ENCODE data around the gene THRAP3.

THRAP3 gene

GRCh38 chr1:36303650-36304360, 79.6 kb downstream of the THRAP3 start:
- DNase-seq: no peak

GRCh38 chr1:36304521-36304920, 80.3 kb downstream of the THRAP3 start:
- no peak for DNase-seq

DNA sequence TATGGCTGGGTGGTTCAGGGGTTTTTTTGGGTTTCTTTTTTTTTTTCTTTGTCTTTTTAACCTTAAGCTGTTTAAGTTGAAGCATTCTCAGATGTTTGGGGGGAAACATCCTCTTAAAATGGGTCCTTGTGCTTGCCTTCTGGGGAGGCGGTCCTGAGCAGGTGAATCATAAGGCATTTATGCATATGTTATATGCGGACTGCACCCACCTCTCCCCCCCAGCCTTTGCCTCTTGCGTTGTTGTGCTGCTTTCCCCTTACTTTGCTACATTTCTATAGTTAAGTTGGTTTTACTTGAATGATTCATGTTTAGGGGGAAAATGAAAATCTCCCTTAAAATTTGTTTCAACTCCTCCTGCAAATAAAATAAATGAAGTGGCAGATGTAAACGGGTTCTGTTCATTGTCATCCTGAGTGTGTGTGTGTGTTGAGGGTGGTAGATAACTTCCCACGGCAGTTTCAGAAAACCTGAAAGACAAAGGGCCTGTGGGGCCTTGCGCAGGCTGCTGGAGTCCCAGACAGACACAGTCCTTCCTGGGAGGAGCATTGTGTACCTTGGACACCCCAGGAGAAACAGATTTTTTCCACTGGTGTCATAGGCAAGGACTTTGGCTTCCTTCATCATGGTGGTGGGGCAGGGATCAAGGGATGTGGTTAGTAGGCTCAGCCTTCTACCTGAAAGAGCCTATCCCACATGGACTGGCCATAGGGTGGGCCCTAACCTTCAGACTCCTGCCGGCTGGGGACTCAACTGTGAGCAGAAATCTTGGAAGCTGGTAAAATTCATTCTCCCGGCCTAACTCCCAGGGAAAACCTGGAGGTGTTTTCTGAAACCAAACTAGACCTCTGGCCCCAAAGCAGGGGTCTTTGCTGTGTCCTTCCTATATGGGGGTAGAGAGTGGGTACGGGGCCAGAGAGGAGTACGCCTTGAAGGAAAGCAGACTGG, 81.0 kb downstream of the THRAP3 start:
- no peak for DNase-seq

- no peak for DNase-seq
Measured at GRCh38 chr1:36305915-36306209, 81.6 kb downstream of the THRAP3 start.

DNA sequence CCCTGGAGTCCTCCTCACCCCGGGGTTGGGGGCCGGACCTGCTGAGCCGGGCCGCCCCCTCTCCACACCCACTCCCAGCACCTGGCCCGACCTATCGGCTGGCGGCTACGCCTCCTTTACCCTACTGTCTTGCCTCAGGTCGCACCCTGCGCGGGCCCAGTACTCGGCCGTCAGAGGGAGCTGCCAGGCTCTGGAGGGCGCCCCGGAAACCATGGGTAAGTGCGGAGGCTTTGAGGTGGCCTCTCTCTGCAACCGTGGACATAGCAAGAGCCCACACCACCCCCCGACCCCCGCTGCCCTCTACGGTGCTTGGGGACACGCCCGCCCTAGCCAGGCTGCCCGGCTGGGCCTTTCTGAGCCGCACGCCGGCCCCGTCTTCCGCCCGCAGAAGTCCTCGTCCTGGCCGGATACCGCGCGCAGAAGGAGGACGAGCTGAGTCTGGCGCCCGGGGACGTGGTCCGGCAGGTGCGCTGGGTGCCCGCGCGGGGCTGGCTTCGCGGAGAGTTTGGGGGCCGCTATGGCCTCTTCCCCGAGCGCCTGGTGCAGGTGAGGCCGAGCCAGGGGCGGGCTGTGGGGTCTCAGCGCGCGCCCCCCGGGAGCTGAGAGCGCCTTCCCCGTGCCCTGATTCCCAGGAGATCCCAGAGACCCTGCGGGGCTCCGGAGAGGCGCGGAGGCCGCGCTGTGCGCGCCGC, 82.1 kb downstream of the THRAP3 start, which contains the start of gene SH3D21:
Gene SH3D21, plus strand, starts transcription at position 159 of the 692 bp plus-strand sequence. Its CDS starts 53 bp downstream, at position 212.
- peak in 1 of 4 experiments; percentile 46 for DNase-seq

DNA sequence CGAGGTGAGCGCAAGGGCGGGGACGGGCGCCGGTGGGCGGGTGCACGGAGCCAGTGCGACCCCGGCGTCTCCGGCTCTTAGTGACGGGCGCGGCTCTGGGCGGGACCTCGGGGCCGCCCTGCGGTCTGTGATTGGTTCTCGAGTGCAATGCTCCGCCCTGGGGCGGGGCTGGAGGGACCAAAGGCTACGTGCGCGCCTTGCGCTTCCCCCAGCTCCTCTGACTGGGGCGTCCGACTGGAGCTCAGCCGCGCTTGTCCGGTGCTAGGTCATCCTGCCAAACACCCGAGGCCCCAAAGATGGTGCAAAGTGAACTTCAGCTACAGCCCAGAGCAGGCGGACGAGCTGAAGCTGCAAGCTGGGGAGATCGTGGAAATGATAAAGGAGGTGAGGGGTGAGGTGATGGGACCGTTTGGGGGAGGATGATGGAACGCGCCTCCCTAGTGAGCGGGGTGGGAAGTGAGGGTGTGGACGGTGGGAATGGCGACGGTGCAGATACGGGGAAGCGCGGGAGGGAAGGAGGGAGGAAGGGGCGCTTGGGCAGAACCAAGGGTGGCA, 82.7 kb downstream of the THRAP3 start:
- peak; percentile 70 to 91 (median 76) for DNase-seq

DNA sequence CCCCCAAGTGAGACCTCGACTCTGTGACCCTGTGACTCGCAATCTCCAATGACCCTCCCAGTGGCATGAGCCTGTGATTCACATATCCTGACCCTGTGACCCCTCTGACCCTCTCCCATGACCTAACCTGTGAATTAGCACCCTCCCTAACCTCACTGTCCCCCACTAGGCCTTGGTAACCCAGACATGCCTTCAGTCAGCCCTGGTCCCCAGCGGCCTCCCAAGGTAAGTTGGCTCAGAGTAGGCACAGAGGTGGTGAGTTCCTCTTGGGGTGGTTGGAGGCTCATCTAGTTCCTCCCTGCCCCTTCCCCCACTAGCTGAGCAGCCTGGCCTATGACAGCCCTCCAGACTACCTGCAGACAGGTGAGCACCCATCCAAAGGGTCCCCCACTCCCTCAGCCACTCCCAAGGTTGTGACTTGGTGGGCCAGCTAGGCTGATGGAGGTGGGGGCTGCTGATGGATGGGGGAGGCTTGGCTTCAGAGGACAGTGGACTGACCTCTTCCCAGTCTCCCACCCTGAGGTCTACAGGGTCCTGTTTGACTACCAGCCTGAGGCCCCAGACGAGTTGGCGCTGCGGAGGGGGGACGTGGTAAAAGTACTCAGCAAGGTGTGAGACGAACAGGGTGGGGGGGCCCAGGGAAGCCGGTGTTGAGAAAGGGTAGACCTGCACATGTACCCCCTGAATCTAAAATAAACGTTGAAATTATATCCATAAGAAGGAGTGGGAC, 83.5 kb downstream of the THRAP3 start:
- DNase-seq: no peak

GRCh38 chr1:36309397-36309796, 85.2 kb downstream of the THRAP3 start:
- no peak for DNase-seq

DNA sequence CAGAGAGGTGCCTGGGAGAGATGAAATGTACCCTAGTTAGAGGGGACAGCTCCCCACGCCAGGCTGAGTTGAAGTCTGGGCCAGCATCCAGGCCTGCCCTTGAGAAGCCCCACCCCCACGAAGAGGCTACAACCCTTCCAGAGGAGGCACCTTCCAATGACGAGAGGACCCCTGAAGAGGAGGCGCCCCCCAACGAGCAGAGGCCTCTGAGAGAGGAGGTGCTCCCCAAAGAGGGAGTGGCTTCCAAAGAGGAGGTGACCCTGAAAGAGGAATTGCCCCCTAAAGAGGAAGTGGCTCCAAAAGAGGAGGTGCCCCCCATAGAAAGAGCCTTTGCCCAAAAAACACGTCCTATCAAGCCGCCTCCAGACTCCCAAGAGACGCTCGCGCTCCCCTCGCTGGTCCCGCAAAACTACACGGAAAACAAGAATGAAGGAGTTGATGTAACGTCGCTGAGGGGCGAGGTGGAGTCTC, 96.1 kb downstream of the THRAP3 start:
- DNase-seq: no peak

DNA sequence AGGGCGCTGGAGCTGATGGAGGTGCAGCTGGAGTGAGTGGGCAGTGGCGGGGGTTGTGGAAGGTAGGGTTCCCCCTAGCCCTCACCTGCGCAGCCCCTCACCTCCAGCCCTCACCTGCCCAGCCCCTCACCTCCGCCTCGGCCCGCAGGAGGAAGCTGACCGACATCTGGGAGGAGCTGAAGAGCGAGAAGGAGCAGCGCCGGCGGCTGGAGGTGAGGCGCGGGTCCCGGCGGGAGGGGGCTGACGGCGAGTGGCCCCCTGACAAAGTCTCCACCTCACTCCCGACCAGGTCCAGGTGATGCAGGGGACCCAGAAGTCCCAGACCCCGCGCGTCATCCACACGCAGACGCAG, 96.5 kb downstream of the THRAP3 start:
- no peak for DNase-seq

GRCh38 chr1:36321119-36321951, 97.1 kb downstream of the THRAP3 start:
- peak in 1 of 4 experiments; percentile 14 for DNase-seq

DNA sequence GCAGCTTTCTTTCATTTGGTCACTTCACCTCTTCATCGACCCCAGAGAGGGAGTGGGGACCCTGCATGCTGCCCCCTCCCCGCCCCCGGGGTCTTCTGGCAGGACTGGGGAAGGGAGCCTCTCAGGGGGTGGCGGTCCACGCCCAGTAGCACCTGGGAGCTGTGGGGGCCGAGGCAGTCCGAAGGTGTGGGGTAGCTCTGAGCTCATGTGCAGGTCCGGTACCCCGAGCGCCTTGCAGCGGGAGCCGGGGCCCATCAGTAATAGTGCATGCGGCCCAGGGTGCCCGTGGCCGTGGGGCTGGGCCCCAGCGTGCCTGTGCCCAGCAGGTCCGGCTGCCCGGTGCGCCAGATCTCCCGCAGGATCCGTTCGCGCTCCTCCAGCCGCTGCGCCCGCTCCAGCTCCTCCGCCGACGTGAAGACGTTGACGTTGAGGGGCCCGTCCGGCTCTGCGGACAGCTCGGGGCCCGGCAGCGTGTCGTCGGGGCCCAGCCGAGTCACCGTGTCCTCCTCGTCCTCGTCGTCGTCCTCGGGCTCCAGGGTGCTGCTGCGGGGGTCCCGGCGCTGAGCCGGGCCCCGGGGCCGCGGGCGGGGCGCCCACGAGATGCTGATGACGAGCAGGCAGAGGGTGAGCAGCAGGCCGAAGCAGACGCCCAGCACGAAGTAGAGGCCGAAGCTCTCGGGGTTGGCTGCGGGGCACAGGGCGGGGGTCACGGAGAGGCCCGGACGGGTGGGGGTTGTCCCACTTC, 98.0 kb downstream of the THRAP3 start:
- DNase-seq: no peak

GRCh38 chr1:36322786-36323635, 98.8 kb downstream of the THRAP3 start:
- no peak for DNase-seq

DNA sequence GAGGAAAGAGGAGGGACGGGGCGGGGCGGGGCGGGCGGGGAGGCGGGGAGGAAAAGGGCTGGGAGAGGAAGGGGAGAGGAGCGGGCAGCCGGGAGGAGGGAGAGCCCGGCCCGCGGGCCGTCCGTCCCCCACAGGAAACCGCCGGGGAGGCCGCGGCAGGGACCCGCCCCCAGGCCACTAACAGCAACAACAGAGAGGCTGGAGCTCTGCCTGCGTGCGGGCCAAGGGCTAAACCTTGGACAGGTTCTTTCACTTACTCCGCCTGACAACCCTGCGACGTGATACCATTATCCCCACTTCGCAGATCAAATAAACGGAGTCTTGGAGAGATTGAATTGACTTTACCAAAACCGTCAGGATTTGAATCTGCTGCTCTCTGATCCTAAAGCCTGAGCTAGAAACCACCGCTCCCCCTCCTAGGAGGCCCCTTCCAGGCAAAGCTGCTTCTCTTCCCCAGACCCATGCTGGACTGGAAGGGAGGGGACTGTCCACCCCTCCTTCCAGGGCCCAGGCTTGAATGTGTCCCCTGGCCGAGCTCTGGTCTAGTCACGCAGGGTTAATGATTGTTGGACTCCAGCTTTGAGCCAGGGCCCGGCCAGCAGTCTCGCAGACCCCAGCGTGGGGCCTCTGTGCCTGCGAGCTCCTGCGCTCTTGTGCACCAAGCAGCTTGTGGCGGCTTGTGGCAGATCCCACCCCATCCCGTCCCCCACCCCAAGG, 99.6 kb downstream of the THRAP3 start, which contains the start of gene EVA1B:
Gene EVA1B, minus strand, starts transcription at position 10 of the 717 bp plus-strand sequence. CDS start 608 bp downstream, outside the sequence.
- DNase-seq: peak in 1 of 4 experiments; percentile 19

DNA sequence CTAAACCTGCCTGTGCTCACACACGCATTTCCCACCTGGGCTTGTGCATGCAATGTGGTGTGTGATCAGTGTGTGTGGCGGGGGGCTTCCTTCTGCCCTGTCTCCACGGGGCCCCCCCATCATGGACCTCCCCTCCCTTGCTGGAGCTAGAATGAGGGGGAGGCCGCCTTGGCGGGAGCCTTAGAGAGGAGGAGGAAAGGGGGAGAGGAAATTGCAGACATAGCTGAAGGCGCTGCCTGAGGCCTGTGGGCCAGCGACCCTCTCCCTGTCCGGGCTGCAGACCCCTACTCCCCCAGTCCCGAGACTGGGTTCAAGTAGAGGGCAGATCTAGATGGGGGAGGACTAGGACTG, 100.1 kb downstream of the THRAP3 start:
- no peak for DNase-seq

DNA sequence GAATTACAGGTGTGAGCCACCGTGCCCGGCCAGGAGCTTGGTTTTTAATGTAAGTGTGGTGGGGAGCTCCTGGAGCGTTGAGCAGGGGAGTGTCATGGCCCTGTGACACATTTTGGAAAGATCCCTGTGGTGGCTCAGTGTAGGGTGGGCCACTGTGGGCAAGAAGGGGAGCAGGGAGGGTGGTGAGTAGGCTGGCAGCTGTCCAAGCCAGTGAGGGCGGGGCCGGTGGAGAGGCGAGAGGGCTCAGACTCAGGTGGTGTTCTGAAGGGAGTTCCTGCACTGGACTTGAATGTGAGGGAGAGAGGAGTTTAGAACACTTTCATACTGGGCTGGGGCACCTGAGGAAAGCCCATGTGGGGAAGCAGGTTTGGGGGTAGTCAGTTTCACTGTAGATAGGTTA, 102.3 kb downstream of the THRAP3 start:
- no peak for DNase-seq

DNA sequence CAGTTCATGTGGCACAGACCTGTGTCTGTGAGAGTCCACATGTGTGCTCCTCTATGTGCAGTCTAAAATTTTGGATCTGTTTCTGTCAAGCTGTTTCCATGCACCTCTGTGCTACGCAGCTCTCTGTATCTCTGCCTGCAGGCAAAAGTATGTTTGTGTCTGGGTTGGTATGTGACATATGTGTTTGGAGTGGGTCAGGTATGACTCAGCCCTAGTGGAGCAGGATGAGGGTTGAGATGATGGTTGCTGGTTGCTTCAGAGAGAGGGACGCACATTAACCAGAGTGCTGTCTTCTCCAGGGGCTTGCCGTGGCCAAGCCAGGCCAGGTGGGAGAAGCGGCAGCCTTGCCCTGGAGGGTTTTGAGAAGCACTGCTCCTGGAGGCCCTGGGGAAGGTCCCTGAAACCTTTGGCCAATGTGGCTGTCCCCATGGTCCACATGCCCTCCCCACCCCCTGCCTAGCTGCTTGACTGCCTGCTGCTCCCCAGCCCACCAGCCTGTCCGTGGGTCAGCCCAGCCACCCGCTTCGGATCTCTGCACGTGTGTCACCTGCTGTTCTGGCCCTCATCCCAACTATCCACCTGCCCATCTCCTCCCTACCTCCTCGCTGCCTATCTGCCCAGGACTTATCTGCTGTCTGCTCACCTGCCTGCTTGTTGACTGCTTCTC, 103.3 kb downstream of the THRAP3 start:
- DNase-seq: no peak

- no peak for DNase-seq
Measured at GRCh38 chr1:36328088-36328480, 103.8 kb downstream of the THRAP3 start.

Measured in activated naive CD4-positive, alpha-beta T cell (primary cell).